Renal cortex interstitium (tissue), 11 donors: ENCODE measurements around the gene AHR. TPM values are rescaled to one million over a fixed set of nuclear protein-coding genes. Genes with fewer than 3 reads are reported as not detected.
"Not testable (repeated sequence)": the region's sequence is repeated elsewhere in the genome, so short reads cannot be mapped to it uniquely, and the experiment has no call there.

ENCODE experiments used
- DNase-seq, 11 donors: peaks; one replicate each; pipeline ENCODE4 v3.0.0-alpha.2; 2013; ENCODE audit warnings: low read depth in 9 of 11, low spot score in 4 of 11; ENCODE audit errors: extremely low read depth in 1 of 11
- polyA plus RNA-seq, 3 donors: library from polyadenylated mRNA; unstranded; fragments of 120-200 nt; gene quantifications; one replicate each; pipeline ENCODE4 v1.2.1, GENCODE V29; 2013; ENCODE audit not compliant: insufficient read length in 3 of 3

Gene AHR
- polyA plus RNA-seq, 3 donors: 29.2 to 36.3 (median 33.1) TPM

GRCh38 chr7:17325364-17325763 lies 26.9 kb downstream of the AHR start:
- DNase-seq: no peak

- DNase-seq: no peak
Measured at GRCh38 chr7:17326378-17326777, 27.9 kb downstream of the AHR start.

GRCh38 chr7:17328641-17329040 lies 30.2 kb downstream of the AHR start:
- DNase-seq: no peak

GRCh38 chr7:17329440-17329839 lies 31.0 kb downstream of the AHR start:
- no peak for DNase-seq

- no peak for DNase-seq
Measured at GRCh38 chr7:17331891-17332501, 33.5 kb downstream of the AHR start.

GRCh38 chr7:17333221-17333620 lies 34.8 kb downstream of the AHR start:
- DNase-seq: no peak

GRCh38 chr7:17336168-17336567 lies 37.7 kb downstream of the AHR start:
- DNase-seq: no peak

GRCh38 chr7:17339139-17339538 lies 40.7 kb downstream of the AHR start:
- DNase-seq: no peak

GRCh38 chr7:17339952-17340351 lies 41.5 kb downstream of the AHR start:
- DNase-seq: no peak

GRCh38 chr7:17340655-17341054 lies 42.2 kb downstream of the AHR start:
- DNase-seq: no peak

GRCh38 chr7:17342756-17343155 lies 44.3 kb downstream of the AHR start:
- no peak for DNase-seq

- no peak for DNase-seq
Measured at GRCh38 chr7:17347401-17347800, 48.9 kb downstream of the AHR start.

- DNase-seq: not testable (repeated sequence)
Measured at GRCh38 chr7:17348932-17349331, 50.5 kb downstream of the AHR start.

GRCh38 chr7:17350321-17350720 lies 51.9 kb downstream of the AHR start:
- DNase-seq: not testable (repeated sequence)

GRCh38 chr7:17353650-17354419 lies 55.4 kb downstream of the AHR start:
- DNase-seq: not testable (repeated sequence)

GRCh38 chr7:17354473-17354872 lies 56.0 kb downstream of the AHR start:
- no peak for DNase-seq

- no peak for DNase-seq
Measured at GRCh38 chr7:17355050-17355449, 56.6 kb downstream of the AHR start.

GRCh38 chr7:17357952-17358351 lies 59.5 kb downstream of the AHR start:
- DNase-seq: no peak

GRCh38 chr7:17359610-17360009 lies 61.2 kb downstream of the AHR start:
- no peak for DNase-seq

- DNase-seq: no peak
Measured at GRCh38 chr7:17362439-17363105, 64.1 kb downstream of the AHR start.
